GM23338 (cell line): Measurements from ENCODE around the gene GTSE1.
"Not testable (repeated sequence)": the region's sequence is repeated elsewhere in the genome, so short reads cannot be mapped to it uniquely, and the experiment has no call there.

ENCODE experiments used
- EZH2 ChIP-seq: fragments of 200-600 bp; sonication (generic); IDR thresholded peaks from one replicate; pipeline ENCODE4 v1.8.0; 2017; ENCODE audit warnings: antibody characterized with exemption, mild to moderate bottlenecking, low read depth; ENCODE audit not compliant: unreplicated experiment
- JUNB ChIP-seq: IDR thresholded peaks from one replicate; pipeline ENCODE4 v1.6.1; 2016; ENCODE audit warnings: antibody characterized with exemption; ENCODE audit not compliant: unreplicated experiment
- TF ChIP-seq, protein P1 (sequence below), 2 experiments: fragments of 200-600 bp in 1 of 2; sonication (generic) in 1 of 2; conservative IDR thresholded peaks; 2 replicates each; pipeline versions ENCODE4 v1.5.1 to v1.6.1; 2016 to 2017; ENCODE audit warnings: antibody characterized with exemption in 2 of 2, low read depth in 2 of 2, mild to moderate bottlenecking in 2 of 2, moderate library complexity in 1 of 2

DNA sequence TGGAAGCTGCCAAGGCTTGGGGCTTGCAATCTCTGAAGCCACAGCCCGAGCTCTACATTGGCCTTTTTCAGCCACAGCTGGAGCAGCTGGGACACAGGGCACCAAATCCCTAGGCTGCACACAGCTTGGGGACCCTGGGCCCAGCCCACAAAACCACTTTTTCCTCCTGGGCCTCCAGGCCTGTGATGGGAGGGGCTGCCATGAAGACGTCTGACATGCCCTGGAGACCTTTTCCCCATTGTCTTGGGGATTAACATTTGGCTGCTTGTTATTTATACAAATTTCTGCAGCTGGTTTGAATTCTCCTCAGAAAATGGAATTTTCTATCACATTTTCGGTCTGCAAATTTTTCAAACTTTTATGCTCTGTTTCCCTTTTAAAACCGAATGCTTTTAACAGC lies 31.0 kb upstream of the GTSE1 start:
- not testable (repeated sequence) for TF ChIP-seq EZH2, JUNB
- TF ChIP-seq, protein P1, sequence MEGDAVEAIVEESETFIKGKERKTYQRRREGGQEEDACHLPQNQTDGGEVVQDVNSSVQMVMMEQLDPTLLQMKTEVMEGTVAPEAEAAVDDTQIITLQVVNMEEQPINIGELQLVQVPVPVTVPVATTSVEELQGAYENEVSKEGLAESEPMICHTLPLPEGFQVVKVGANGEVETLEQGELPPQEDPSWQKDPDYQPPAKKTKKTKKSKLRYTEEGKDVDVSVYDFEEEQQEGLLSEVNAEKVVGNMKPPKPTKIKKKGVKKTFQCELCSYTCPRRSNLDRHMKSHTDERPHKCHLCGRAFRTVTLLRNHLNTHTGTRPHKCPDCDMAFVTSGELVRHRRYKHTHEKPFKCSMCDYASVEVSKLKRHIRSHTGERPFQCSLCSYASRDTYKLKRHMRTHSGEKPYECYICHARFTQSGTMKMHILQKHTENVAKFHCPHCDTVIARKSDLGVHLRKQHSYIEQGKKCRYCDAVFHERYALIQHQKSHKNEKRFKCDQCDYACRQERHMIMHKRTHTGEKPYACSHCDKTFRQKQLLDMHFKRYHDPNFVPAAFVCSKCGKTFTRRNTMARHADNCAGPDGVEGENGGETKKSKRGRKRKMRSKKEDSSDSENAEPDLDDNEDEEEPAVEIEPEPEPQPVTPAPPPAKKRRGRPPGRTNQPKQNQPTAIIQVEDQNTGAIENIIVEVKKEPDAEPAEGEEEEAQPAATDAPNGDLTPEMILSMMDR (conservative IDR thresholded peaks at IDR 0.05; ENCODE audit: low read depth in 2 of 2), result not testable (repeated sequence)
